HCT116 (cell line): ENCODE data around the gene C13orf46.

ENCODE experiments used
- CBX3 ChIP-seq: IDR thresholded peaks from 2 replicates; pipeline ENCODE4 v1.6.1; 2012; ENCODE audit warnings: low read depth
- EGR1 ChIP-seq: IDR thresholded peaks from 2 replicates; pipeline ENCODE4 v1.6.1; 2012; ENCODE audit warnings: low read depth
- EZH2 ChIP-seq: fragments of 200-600 bp; sonication (generic); IDR thresholded peaks from 2 replicates; pipeline ENCODE4 v1.6.1; 2017; ENCODE audit warnings: antibody characterized with exemption, mixed run types
- POLR2A ChIP-seq: IDR thresholded peaks from 2 replicates; pipeline ENCODE4 v1.7.0; 2011; ENCODE audit warnings: borderline replicate concordance; ENCODE audit not compliant: insufficient read depth, insufficient read length; ENCODE audit errors: extremely low read depth
- POLR2AphosphoS5 ChIP-seq: IDR thresholded peaks from 2 replicates; pipeline ENCODE4 v1.6.1; 2011; ENCODE audit warnings: mild to moderate bottlenecking, low read depth, low read length, moderate library complexity
- SIN3A ChIP-seq: IDR thresholded peaks from 2 replicates; pipeline ENCODE4 v1.6.1; 2012; ENCODE audit warnings: low read depth
- SP1 ChIP-seq: IDR thresholded peaks from 2 replicates; pipeline ENCODE4 v1.6.1; 2012; ENCODE audit warnings: low read depth
- TF ChIP-seq, protein P1 (sequence below), 3 experiments: fragments of 200-600 bp in 1 of 3; sonication (generic) in 1 of 3; IDR thresholded peaks in 2 of 3; conservative IDR thresholded peaks in 1 of 3; 2 replicates each; pipeline ENCODE4 v1.5.1; 2012 to 2017; ENCODE audit warnings: low read depth in 2 of 3, low read length in 2 of 3, antibody characterized with exemption in 1 of 3, borderline replicate concordance in 1 of 3, control low read depth in 1 of 3, mild to moderate bottlenecking in 1 of 3, mixed read lengths in 1 of 3, mixed run types in 1 of 3, moderate library complexity in 1 of 3; ENCODE audit not compliant: insufficient read depth in 1 of 3

DNA sequence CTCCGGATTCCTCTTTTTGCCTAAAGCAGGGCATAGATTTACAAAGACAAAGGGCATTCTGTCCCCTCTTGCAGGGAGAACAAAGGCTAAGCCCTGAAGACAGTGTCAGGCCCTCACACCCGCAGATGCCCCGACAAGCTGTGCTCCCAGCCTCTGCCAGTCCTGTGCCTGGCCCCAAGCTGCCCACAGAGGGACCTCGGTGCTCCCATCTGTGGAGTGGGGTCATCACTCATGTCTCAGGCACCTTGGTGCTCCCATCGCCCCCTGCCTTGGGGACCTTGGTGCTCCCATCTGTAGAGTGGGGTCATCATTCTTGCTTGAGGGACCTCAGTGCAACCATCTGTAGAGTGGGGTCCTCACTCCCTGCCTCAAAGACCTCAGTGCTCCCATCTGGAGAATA lies 24.3 kb downstream of the C13orf46 start:
- TF ChIP-seq POLR2A = no peak
- TF ChIP-seq, protein P1, sequence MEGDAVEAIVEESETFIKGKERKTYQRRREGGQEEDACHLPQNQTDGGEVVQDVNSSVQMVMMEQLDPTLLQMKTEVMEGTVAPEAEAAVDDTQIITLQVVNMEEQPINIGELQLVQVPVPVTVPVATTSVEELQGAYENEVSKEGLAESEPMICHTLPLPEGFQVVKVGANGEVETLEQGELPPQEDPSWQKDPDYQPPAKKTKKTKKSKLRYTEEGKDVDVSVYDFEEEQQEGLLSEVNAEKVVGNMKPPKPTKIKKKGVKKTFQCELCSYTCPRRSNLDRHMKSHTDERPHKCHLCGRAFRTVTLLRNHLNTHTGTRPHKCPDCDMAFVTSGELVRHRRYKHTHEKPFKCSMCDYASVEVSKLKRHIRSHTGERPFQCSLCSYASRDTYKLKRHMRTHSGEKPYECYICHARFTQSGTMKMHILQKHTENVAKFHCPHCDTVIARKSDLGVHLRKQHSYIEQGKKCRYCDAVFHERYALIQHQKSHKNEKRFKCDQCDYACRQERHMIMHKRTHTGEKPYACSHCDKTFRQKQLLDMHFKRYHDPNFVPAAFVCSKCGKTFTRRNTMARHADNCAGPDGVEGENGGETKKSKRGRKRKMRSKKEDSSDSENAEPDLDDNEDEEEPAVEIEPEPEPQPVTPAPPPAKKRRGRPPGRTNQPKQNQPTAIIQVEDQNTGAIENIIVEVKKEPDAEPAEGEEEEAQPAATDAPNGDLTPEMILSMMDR (IDR thresholded peaks at IDR 0.05 in 2 of 3, conservative IDR thresholded peaks at IDR 0.05 in 1 of 3; ENCODE audit: borderline replicate concordance in 1 of 3, insufficient read depth in 1 of 3, low read depth in 2 of 3, low read length in 2 of 3) = no peak
- TF ChIP-seq SIN3A = no peak
- TF ChIP-seq SP1 = no peak
- no peak for TF ChIP-seq CBX3
- no peak for TF ChIP-seq POLR2AphosphoS5
- no peak for TF ChIP-seq EGR1
- TF ChIP-seq EZH2 = no peak
